ENCODE results near the gene KRT75.

The KRT75 gene

GRCh38 chr12:52415870-52416750 is 18.1 kb downstream of the KRT75 start:
- no peak for DNase-seq
- H3K79me2 ChIP-seq (ENCODE audit: insufficient read depth, low read length): no peaks in the 10 kb centered on the region
- H3K36me3 ChIP-seq (ENCODE audit: insufficient read depth, low read length): no peaks in the 10 kb centered on the region
- ATAC-seq (ENCODE audit: insufficient read depth, low read depth): no peak
- H3K27me3 ChIP-seq (ENCODE audit: insufficient read depth, low read length, poor library complexity): peaks cover 14% of the 10 kb centered on the region
- no peak for TF ChIP-seq CTCF (IDR thresholded peaks at IDR 0.05; ENCODE audit: borderline replicate concordance, extremely low read depth, low read length, poor library complexity, severe bottlenecking)
- no peak for TF ChIP-seq EZH2 (IDR thresholded peaks at IDR 0.05; ENCODE audit: borderline replicate concordance, low read depth, low read length, severe bottlenecking)
- no peaks in the 10 kb centered on the region for H3K4me1 ChIP-seq (ENCODE audit: insufficient read depth, low read length)
- H3K9ac ChIP-seq (ENCODE audit: low read depth, low read length): no peak overlapping the region
- H3K27ac ChIP-seq (ENCODE audit: low read length): no peak overlapping the region
- H2AFZ ChIP-seq (ENCODE audit: low read depth, low read length): no peak overlapping the region
- no peak overlapping the region for H3K4me2 ChIP-seq (ENCODE audit: insufficient read depth, low read length)
- H3K4me3 ChIP-seq (ENCODE audit: low read depth in 1 of 2, low read length in 2 of 2): no peak overlapping the region
- no peaks in the 10 kb centered on the region for H3K9me3 ChIP-seq (ENCODE audit: insufficient read depth, low read length, severe bottlenecking)
- no peaks in the 10 kb centered on the region for H4K20me1 ChIP-seq (ENCODE audit: insufficient read depth, low read length)

- no peak overlapping the region for H3K9ac ChIP-seq (ENCODE audit: low read depth, low read length)
- H4K20me1 ChIP-seq (ENCODE audit: insufficient read depth, low read length): no peaks in the 10 kb centered on the region
- no peaks in the 10 kb centered on the region for H3K4me1 ChIP-seq (ENCODE audit: insufficient read depth, low read length)
- TF ChIP-seq CTCF (IDR thresholded peaks at IDR 0.05; ENCODE audit: borderline replicate concordance, extremely low read depth, low read length, poor library complexity, severe bottlenecking): no peak
- TF ChIP-seq EZH2 (IDR thresholded peaks at IDR 0.05; ENCODE audit: borderline replicate concordance, low read depth, low read length, severe bottlenecking): no peak
- H3K4me2 ChIP-seq (ENCODE audit: insufficient read depth, low read length): no peak overlapping the region
- H3K36me3 ChIP-seq (ENCODE audit: insufficient read depth, low read length): no peaks in the 10 kb centered on the region
- no peak overlapping the region for H3K27ac ChIP-seq (ENCODE audit: low read length)
- no peaks in the 10 kb centered on the region for H3K79me2 ChIP-seq (ENCODE audit: insufficient read depth, low read length)
- peaks cover 13% of the 10 kb centered on the region for H3K27me3 ChIP-seq (ENCODE audit: insufficient read depth, low read length, poor library complexity)
- H2AFZ ChIP-seq (ENCODE audit: low read depth, low read length): no peak overlapping the region
- H3K9me3 ChIP-seq (ENCODE audit: insufficient read depth, low read length, severe bottlenecking): no peaks in the 10 kb centered on the region
- DNase-seq (no peak), ATAC-seq (ENCODE audit: insufficient read depth, low read depth) (no peak)
- no peak overlapping the region for H3K4me3 ChIP-seq (ENCODE audit: low read depth in 1 of 2, low read length in 2 of 2)
Measured at GRCh38 chr12:52414936-52415335, 19.2 kb downstream of the KRT75 start.

DNA sequence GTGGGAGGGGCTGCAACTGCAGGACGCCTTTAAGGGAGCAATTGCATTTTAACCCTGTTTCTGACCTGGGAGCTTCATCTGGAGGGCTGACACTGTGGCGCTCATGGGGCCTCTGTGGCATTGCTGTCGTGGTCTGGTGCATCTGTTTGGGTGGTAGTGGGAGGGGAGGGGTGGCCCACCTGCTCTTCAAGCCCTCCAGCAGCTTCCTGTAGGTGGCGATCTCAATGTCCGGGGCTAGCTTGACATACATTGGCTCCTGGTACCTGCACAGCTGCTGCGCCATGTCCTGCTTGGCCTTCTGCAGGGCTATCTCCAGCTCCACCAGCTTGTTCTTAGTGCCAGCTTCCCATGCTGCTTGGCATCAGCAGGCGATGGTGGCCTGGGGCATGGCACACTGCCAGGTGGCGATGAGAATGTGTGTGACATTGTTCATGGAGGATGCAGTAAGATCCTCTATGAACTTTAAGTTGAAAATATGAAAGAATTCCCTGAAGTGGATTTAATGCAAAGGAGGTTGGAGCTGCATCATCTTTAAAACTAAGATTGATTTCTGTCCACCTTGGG is 20.3 kb downstream of the KRT75 start:
- ATAC-seq (ENCODE audit: insufficient read depth, low read depth) (no peak), DNase-seq (no peak)
- no peak overlapping the region for H3K4me3 ChIP-seq (ENCODE audit: low read depth in 1 of 2, low read length in 2 of 2)
- no peak overlapping the region for H3K4me2 ChIP-seq (ENCODE audit: insufficient read depth, low read length)
- H3K36me3 ChIP-seq (ENCODE audit: insufficient read depth, low read length): no peaks in the 10 kb centered on the region
- H2AFZ ChIP-seq (ENCODE audit: low read depth, low read length): no peak overlapping the region
- no peak overlapping the region for H3K9ac ChIP-seq (ENCODE audit: low read depth, low read length)
- no peaks in the 10 kb centered on the region for H4K20me1 ChIP-seq (ENCODE audit: insufficient read depth, low read length)
- no peak overlapping the region for H3K27ac ChIP-seq (ENCODE audit: low read length)
- TF ChIP-seq CTCF (IDR thresholded peaks at IDR 0.05; ENCODE audit: borderline replicate concordance, extremely low read depth, low read length, poor library complexity, severe bottlenecking) (peak; percentile 25), EZH2 (IDR thresholded peaks at IDR 0.05; ENCODE audit: borderline replicate concordance, low read depth, low read length, severe bottlenecking) (no peak)
- no peaks in the 10 kb centered on the region for H3K9me3 ChIP-seq (ENCODE audit: insufficient read depth, low read length, severe bottlenecking)
- no peaks in the 10 kb centered on the region for H3K79me2 ChIP-seq (ENCODE audit: insufficient read depth, low read length)
- H3K27me3 ChIP-seq (ENCODE audit: insufficient read depth, low read length, poor library complexity): peaks cover 13% of the 10 kb centered on the region
- no peaks in the 10 kb centered on the region for H3K4me1 ChIP-seq (ENCODE audit: insufficient read depth, low read length)
